ENCODE results near the gene PPP2R2C.
A peak's percentile ranks its signal among the peaks of the same experiment; 100 is the strongest.

Gene PPP2R2C

DNA sequence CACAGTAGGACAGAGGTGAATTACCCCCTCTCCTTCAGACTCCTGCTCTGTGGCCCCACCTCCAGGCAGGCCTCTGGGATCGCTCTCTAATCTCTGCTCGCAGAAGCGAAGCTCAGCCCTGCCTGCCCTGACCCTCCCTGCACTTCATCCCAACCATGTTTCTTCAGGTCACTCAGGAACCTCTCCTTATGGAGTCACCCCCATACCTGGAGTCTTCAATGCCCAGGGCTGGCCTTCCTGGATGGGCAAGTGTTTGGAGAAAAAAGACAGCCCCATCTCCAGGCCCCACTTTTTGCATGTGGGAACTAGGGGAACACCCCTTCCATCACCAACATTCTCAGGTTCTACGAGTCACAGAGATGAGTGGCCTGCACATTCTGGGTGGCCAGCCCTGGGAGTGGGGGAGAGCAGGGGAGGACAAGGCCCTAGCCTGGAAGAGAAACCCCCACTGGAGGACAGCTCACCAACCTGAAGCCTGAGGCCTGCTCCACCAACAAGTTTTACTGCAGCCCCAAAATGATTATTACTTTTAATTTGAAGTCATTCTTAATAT lies 90.8 kb downstream of the PPP2R2C start:
- no peaks in the 10 kb centered on the region for H3K27me3 ChIP-seq
- TF ChIP-seq, protein P1, sequence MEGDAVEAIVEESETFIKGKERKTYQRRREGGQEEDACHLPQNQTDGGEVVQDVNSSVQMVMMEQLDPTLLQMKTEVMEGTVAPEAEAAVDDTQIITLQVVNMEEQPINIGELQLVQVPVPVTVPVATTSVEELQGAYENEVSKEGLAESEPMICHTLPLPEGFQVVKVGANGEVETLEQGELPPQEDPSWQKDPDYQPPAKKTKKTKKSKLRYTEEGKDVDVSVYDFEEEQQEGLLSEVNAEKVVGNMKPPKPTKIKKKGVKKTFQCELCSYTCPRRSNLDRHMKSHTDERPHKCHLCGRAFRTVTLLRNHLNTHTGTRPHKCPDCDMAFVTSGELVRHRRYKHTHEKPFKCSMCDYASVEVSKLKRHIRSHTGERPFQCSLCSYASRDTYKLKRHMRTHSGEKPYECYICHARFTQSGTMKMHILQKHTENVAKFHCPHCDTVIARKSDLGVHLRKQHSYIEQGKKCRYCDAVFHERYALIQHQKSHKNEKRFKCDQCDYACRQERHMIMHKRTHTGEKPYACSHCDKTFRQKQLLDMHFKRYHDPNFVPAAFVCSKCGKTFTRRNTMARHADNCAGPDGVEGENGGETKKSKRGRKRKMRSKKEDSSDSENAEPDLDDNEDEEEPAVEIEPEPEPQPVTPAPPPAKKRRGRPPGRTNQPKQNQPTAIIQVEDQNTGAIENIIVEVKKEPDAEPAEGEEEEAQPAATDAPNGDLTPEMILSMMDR (IDR thresholded peaks at IDR 0.05; ENCODE audit: low read depth, low read length) = no peak

DNA sequence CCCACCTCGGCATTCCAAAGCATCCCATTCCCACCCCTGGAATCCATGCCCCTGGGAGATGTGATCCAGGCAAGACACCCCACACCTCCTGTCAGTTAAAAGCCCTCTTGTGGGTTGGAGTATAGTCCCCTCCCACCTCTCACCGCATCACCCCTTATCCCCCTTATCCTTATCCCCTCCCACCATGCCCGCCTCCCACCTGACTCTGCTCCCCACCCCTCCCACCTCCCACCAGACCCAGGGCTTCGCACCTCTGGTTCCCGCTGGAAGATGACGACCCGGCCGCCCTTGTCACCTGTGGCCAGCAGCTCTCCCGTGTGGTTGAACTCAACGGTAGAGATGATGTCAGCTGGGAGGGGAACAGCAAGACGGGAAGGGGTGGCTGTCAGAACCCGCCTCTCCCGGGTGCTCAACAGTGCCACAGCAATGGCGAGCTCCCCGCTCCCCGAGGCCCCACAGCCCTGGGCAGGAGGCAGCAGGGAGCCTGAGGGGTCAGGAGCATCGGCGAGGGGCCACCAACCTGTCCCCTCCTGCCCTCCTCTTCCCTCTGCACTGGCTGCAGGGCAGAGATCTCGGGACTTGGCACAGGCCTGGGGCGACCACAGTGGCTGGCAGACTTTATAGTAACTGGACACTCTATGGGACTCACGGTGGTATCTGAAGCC lies 91.5 kb downstream of the PPP2R2C start:
- H3K27me3 ChIP-seq = no peaks in the 10 kb centered on the region

More for the DNA sequence above, 90.8 kb downstream of the PPP2R2C start:
- Histone ChIP-seq H3K4me1 (no peaks in the 10 kb centered on the region), H3K9me3 (no peaks in the 10 kb centered on the region), H3K36me3 (no peaks in the 10 kb centered on the region), H3K4me3 (ENCODE audit: low read depth, low read length) (no peak overlapping the region)
- DNase-seq = no peak

DNA sequence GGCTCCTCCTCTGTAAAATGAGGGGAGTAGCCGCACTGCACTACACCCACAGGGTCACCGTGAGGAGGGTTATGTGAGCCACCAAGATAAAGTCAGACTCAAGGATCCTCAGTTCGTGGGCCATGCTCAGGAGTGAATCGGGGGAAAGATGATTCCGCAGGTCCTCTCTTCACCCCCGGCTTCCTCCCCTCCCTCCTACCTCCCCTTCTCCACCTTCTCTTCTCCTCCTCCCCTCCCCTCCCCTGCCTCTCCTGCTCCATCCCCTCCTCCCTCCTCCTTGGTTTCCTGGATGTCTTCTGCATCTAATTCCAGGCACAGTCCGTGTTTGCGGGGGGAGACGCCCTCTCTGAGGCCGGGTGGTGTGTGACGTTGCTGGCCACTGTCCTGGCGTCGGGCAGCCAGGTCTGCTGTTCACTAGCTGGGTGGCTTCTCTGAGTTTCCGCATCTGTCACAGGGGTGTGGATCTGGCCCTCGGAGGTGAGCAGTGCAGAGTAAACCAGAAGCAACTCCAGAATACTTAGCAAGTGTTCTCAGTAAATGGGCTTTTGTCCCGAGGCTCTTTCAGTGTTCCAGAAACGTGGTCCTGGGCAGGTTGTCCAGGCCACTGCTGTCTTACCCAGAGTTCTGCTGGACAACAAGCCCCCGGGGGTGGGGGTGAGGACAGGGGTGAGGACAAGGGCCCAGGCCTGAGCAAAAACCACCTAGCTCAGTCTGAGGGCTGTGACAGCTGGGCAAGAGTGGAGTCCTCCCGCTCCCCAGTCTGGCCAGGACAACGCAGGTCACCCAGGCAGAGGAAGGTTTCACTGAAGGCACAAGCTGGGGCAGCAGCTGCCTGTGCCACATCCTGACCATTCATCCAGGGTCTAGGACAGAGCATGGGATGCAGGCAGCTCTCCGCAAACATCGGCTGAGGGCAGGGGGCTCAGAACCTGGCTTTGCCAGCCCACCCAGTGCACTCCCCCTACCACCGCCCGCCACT lies 92.4 kb downstream of the PPP2R2C start:
- H3K4me1 ChIP-seq = no peaks in the 10 kb centered on the region
- no peaks in the 10 kb centered on the region for H3K36me3 ChIP-seq
- no peak for DNase-seq
- H3K9me3 ChIP-seq = no peaks in the 10 kb centered on the region
- no peaks in the 10 kb centered on the region for H3K27me3 ChIP-seq
- no peak overlapping the region for H3K4me3 ChIP-seq (ENCODE audit: low read depth, low read length)
- TF ChIP-seq, protein P1 (IDR thresholded peaks at IDR 0.05; ENCODE audit: low read depth, low read length) = no peak

More for the DNA sequence above, 91.5 kb downstream of the PPP2R2C start:
- TF ChIP-seq, protein P1 (IDR thresholded peaks at IDR 0.05; ENCODE audit: low read depth, low read length) = no peak
- DNase-seq = no peak
- no peaks in the 10 kb centered on the region for H3K4me1 ChIP-seq
- H3K4me3 ChIP-seq (ENCODE audit: low read depth, low read length) = no peak overlapping the region
- no peaks in the 10 kb centered on the region for H3K9me3 ChIP-seq
- H3K36me3 ChIP-seq = no peaks in the 10 kb centered on the region

DNA sequence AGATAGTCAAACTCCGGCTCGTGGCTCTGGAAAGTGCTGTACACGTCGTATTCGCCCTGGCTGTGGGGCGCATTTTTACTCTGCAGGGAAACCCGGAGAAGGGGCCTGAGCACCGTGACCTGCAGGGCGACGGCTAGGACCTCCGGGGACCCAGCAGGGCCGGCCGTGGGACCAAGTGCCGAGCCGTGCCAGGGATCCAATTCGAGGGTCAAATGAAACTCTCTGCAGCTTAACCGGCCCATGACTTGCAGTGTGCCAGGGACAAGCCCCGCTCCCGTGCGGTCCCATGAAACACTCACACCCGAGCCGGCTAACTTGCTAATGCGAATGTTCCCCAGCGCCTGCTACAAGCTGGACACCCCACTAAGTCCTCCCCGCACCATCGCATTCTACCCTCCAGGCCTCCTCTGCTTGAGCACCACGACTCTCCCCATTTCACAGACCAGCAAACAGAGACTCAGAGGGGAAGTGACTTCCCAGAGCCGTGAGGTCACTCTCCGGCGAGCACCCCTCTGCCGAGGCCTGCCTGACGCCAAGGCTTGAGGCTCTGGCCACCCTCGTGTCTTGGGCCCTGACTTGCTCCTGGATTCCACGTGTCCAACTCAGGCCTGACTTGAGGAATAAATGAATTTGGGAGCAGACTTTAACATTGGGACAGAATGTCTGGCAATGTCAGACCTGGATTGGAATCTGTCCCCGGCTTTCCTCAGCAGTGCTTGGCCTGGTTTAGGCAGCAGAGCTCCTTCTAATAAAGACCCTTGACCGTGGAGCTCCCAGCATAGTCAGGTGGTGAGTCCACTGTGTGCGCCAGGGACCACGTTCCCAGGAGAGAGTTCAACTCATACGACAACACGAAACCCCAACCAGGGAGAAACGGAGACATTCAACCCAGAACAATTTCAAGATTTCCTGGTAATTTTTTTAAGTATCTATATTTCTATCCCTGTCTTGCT lies 93.6 kb downstream of the PPP2R2C start:
- Histone ChIP-seq H3K9me3 (no peaks in the 10 kb centered on the region), H3K36me3 (no peaks in the 10 kb centered on the region), H3K27me3 (no peaks in the 10 kb centered on the region), H3K4me1 (no peaks in the 10 kb centered on the region), H3K4me3 (ENCODE audit: low read depth, low read length) (no peak overlapping the region)
- TF ChIP-seq, protein P1 (IDR thresholded peaks at IDR 0.05; ENCODE audit: low read depth, low read length) = no peak
- no peak for DNase-seq

DNA sequence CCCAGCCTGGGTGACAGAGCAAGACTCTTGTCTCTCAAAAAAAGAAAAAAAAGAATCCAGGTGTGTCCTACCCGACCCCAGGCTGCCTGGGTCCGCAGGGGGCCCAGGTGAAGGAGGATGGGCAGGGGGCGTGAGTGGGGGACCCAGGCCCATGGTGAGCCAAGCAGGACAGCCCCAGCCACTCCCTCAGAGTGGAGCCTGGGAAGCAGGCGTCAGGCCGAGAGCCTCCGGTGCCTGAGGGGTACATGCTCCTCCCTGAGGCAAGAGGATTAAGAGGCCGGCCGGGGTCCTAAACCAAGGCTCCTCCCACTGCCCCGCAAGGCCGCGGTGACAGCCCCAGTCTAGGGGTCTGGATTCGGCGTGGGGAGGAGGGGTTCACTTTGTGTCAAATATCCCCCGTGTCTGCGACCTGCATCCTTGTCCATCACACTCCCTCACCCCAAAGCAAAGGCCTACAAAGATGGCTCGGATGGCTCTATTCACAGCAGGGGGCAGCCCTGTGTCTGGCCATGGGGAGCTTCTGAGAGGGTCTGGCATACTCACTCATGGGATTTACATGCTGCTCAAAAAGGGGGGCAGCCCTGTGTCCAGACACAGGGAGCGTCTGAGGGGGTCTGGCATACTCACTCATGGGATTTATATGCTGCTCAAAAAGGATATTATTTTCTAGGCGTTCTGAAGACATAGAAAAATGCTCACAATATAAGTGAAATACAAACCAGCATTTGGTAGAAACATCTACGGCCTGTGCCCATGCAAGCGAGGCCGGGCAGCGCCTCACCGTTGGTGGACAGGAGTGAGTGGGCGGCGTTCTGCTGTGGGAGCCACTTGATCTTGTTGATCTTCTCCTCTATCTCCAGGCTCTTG lies 94.6 kb downstream of the PPP2R2C start:
- no peaks in the 10 kb centered on the region for H3K9me3 ChIP-seq
- DNase-seq = no peak
- TF ChIP-seq, protein P1 (IDR thresholded peaks at IDR 0.05; ENCODE audit: low read depth, low read length) = peak; percentile 4; the same call in 1 of the 2 replicates

More for the DNA sequence above, 94.6 kb downstream of the PPP2R2C start:
- Histone ChIP-seq H3K27me3 (no peaks in the 10 kb centered on the region), H3K4me1 (no peaks in the 10 kb centered on the region), H3K36me3 (no peaks in the 10 kb centered on the region), H3K4me3 (ENCODE audit: low read depth, low read length) (no peak overlapping the region)
